K562 (cell line): ENCODE data around the gene PYGM. TPM values are rescaled to one million over a fixed set of nuclear protein-coding genes. Genes with fewer than 3 reads are reported as not detected.

Source experiments
- ATAC-seq: fragments of 200-7000 bp; cut with Tn5 transposase; 3 replicates; pipeline ENCODE4 v1.9.1; 2020; ENCODE audit warnings: moderate library complexity
- BruUV-seq: library from RNA; stranded (reverse); fragments of 400-500 nt; replicated peaks from 2 replicates; lab custom pipeline; 2021; lab: Mats Ljungman, UMichigan
- CTCF ChIA-PET: fragments of 300-600 bp; formaldehyde crosslinking; extraction: SDS; loops from one replicate; lab custom pipeline; 2021; ENCODE audit warnings: low intra/inter-chr PET ratio; lab: Yijun Ruan, JAX
- POLR2A ChIA-PET: fragments of 300-600, 350-650 bp; sonication (Branson Sonifier 250); formaldehyde crosslinking; extraction: SDS; loops from one replicate; lab custom pipeline; 2021; ENCODE audit warnings: antibody characterized with exemption, inconsistent platforms; lab: Yijun Ruan, JAX
- DNase-seq, 4 experiments: peaks; one replicate each; pipeline versions ENCODE4 v3.0.0 to v3.0.0-alpha.2; 2011 to 2018; ENCODE audit warnings: low spot score in 3 of 4, mixed read lengths in 3 of 4; ENCODE audit errors: extremely low read depth in 1 of 4
- FAIRE-seq: peaks from 2 replicates; lab custom pipeline; 2011; peaks lifted over from hg19 to GRCh38; lab: Jason Lieb, UNC
- H2AFZ ChIP-seq: 2 replicates; pipeline ENCODE4 v1.6.0; 2011; ENCODE audit warnings: low read depth, low read length, control low read depth, inconsistent platforms
- H3K27ac ChIP-seq: fragments of 200-600 bp; 3 replicates; pipeline ENCODE4 v1.8.0; 2011; ENCODE audit warnings: low read depth, mild to moderate bottlenecking, control low read depth, inconsistent platforms, low read length, moderate library complexity, mixed read lengths; ENCODE audit errors: extremely low read depth
- H3K27me3 ChIP-seq, 2 experiments: fragments of 300-600 bp in 1 of 2; 2 replicates in 1 of 2; 3 replicates in 1 of 2; pipeline versions ENCODE4 v1.6.0 to v1.8.0; 2011; ENCODE audit warnings: inconsistent platforms in 2 of 2, low read length in 2 of 2, mild to moderate bottlenecking in 1 of 2, mixed read lengths in 1 of 2, moderate library complexity in 1 of 2; ENCODE audit not compliant: control insufficient read depth in 2 of 2, insufficient read depth in 2 of 2
- H3K36me3 ChIP-seq: fragments of 300-600 bp; 3 replicates; pipeline ENCODE4 v1.8.0; 2011; ENCODE audit warnings: mild to moderate bottlenecking, low read length, inconsistent platforms; ENCODE audit not compliant: control insufficient read depth, insufficient read depth
- H3K4me1 ChIP-seq, 2 experiments: fragments of 200-600 bp in 1 of 2; replicated peaks in 1 of 2; 2 replicates in 1 of 2; 3 replicates in 1 of 2; pipeline versions ENCODE4 v1.5.1 to v1.8.0; 2011; ENCODE audit warnings: inconsistent platforms in 2 of 2, low read length in 2 of 2, mild to moderate bottlenecking in 1 of 2, mixed read lengths in 1 of 2, moderate library complexity in 1 of 2; ENCODE audit not compliant: control insufficient read depth in 2 of 2, insufficient read depth in 2 of 2
- H3K4me2 ChIP-seq: 2 replicates; pipeline ENCODE4 v1.6.1; 2011; ENCODE audit warnings: low read length, control low read depth, inconsistent platforms, mixed read lengths; ENCODE audit not compliant: insufficient read depth
- H3K4me3 ChIP-seq: fragments of 200-600 bp; sonication (generic), shearing (Covaris generic); 2 replicates; pipeline ENCODE4 v1.5.1; 2016; ENCODE audit warnings: control low read depth, inconsistent platforms
- H3K79me2 ChIP-seq: fragments of 200-600 bp; 3 replicates; pipeline ENCODE4 v1.8.0; 2011; ENCODE audit warnings: low read length, inconsistent platforms; ENCODE audit not compliant: control insufficient read depth, insufficient read depth
- H3K9ac ChIP-seq, 2 experiments: 2 replicates each; pipeline versions ENCODE4 v1.6.0 to v1.6.1; 2011; ENCODE audit warnings: low read depth in 2 of 2, low read length in 2 of 2, control low read depth in 1 of 2, inconsistent platforms in 1 of 2, mild to moderate bottlenecking in 1 of 2, mixed read lengths in 1 of 2; ENCODE audit not compliant: insufficient read depth in 1 of 2
- H3K9me1 ChIP-seq: one replicate; pipeline ENCODE4 v1.6.0; 2011; ENCODE audit warnings: inconsistent platforms, mild to moderate bottlenecking, low read length, moderate library complexity; ENCODE audit not compliant: control insufficient read depth, insufficient read depth
- H3K9me3 ChIP-seq: replicated peaks from 2 replicates; pipeline ENCODE4 v1.5.1; 2011; ENCODE audit warnings: low read depth, low read length, inconsistent platforms; ENCODE audit not compliant: control insufficient read depth, insufficient read depth
- H4K20me1 ChIP-seq: replicated peaks from 2 replicates; pipeline ENCODE4 v1.6.1; 2011; ENCODE audit warnings: low read length, inconsistent platforms, mixed read lengths; ENCODE audit not compliant: control insufficient read depth, insufficient read depth
- GTF2E2 ChIP-seq: fragments of 200-800 bp; sonication (Bioruptor generic); IDR thresholded peaks from 2 replicates; pipeline ENCODE4 v1.6.1; 2016; ENCODE audit warnings: missing genetic modification characterization, missing compliant biosample characterization
- HMGN3 ChIP-seq: IDR thresholded peaks from 2 replicates; pipeline ENCODE4 v1.6.1; 2011; ENCODE audit warnings: borderline replicate concordance, low read depth, mild to moderate bottlenecking, mixed read lengths, low read length; ENCODE audit not compliant: insufficient read length; ENCODE audit errors: extremely low read depth
- ILF3 ChIP-seq: fragments of 450-650 bp; IDR thresholded peaks from 2 replicates; pipeline ENCODE4 v1.6.1; 2018; ENCODE audit warnings: antibody characterized with exemption, mild to moderate bottlenecking, moderate library complexity, borderline replicate concordance
- NR1H2 ChIP-seq: sonication (generic); formaldehyde crosslinking; IDR thresholded peaks from 2 replicates; pipeline ENCODE4 v1.4.0; 2020; ENCODE audit warnings: mild to moderate bottlenecking, missing genetic modification reagents
- NRF1 ChIP-seq, 2 experiments: fragments of 450-650 bp; IDR thresholded peaks in 1 of 2; conservative IDR thresholded peaks in 1 of 2; 2 replicates each; pipeline ENCODE4 v1.6.1; 2014; ENCODE audit warnings: mild to moderate bottlenecking in 2 of 2
- POLR2A ChIP-seq: fragments of 450-650 bp; conservative IDR thresholded peaks from 2 replicates; pipeline ENCODE4 v1.6.1; 2016
- POLR2G ChIP-seq: fragments of 200-400 bp; formaldehyde crosslinking; IDR thresholded peaks from 2 replicates; pipeline ENCODE4 v1.6.1; 2017; ENCODE audit warnings: low read depth, mild to moderate bottlenecking, antibody characterized with exemption, low read length, moderate library complexity
- POLR3A ChIP-seq: IDR thresholded peaks from 2 replicates; pipeline ENCODE4 v1.6.1; 2011; ENCODE audit warnings: borderline replicate concordance, mild to moderate bottlenecking, moderate library complexity; ENCODE audit not compliant: insufficient read length, insufficient read depth; ENCODE audit errors: extremely low read depth
- RBM22 ChIP-seq: fragments of 200-400 bp; formaldehyde crosslinking; IDR thresholded peaks from 2 replicates; pipeline ENCODE4 v1.6.1; 2018; ENCODE audit warnings: low read length, low read depth; ENCODE audit not compliant: poor library complexity, severe bottlenecking
- RFX5 ChIP-seq: IDR thresholded peaks from 2 replicates; pipeline ENCODE4 v1.6.1; 2011; ENCODE audit warnings: low read depth, mild to moderate bottlenecking, improper control_type of control experiment, low read length
- SAFB2 ChIP-seq: fragments of 200-400 bp; formaldehyde crosslinking; IDR thresholded peaks from 2 replicates; pipeline ENCODE4 v1.6.1; 2018; ENCODE audit warnings: borderline replicate concordance, low read length, low read depth, moderate library complexity; ENCODE audit not compliant: severe bottlenecking
- SIRT6 ChIP-seq: IDR thresholded peaks from one replicate; pipeline ENCODE4 v1.6.1; 2012; ENCODE audit warnings: low read depth, mild to moderate bottlenecking, control low read depth, inconsistent platforms, low read length, moderate library complexity
- XRCC4 ChIP-seq: IDR thresholded peaks from one replicate; pipeline ENCODE4 v1.6.1; 2011; ENCODE audit not compliant: insufficient read depth, insufficient read length; ENCODE audit errors: extremely low read depth
- ZNF12 ChIP-seq: sonication (generic); formaldehyde crosslinking; IDR thresholded peaks from 2 replicates; pipeline ENCODE4 v1.4.0; 2020; ENCODE audit warnings: mild to moderate bottlenecking, missing genetic modification reagents
- ZNF282 ChIP-seq: sonication (generic); formaldehyde crosslinking; IDR thresholded peaks from 2 replicates; pipeline ENCODE4 v1.8.1; 2023; ENCODE audit warnings: missing genetic modification reagents
- WGBS: fragments of 100-300 bp; shearing (Covaris generic); methylation state at CpG from one replicate; pipeline ENCODE4 v1.1.6; 2016; ENCODE audit warnings: low coverage, mixed read lengths; ENCODE audit not compliant: insufficient coverage; ENCODE audit errors: missing lambda C conversion rate; 5-methylcytosine and 5-hydroxymethylcytosine counted together
- in situ Hi-C: fragments of 300-500 bp; cut with MboI; formaldehyde crosslinking; loops from 4 replicates; pipeline ENCODE4 v1.15.0; 2018; ENCODE audit warnings: inconsistent platforms, mixed read lengths
- intact Hi-C: fragments of 100-400 bp; cut with micrococcal nuclease; formaldehyde crosslinking; loops from 2 replicates; pipeline ENCODE4 v1.14.2; 2022
- polyA plus RNA-seq, 8 experiments: library from polyadenylated mRNA; depleted of rRNA in 4 of 8; stranded (reverse) in 5 of 8; unstranded in 3 of 8; fragments of >200 nt; fragmentation: Nextera tagmentation in 2 of 8; fragmentation: Illumina TruSeq in 1 of 8; extraction: Ambion mirVana in 2 of 8; extraction: Trizol in 1 of 8; gene quantifications; 2 replicates each; pipeline versions ENCODE4 v1.2.1 to v1.2.3, GENCODE V29; 2011 to 2014; ENCODE audit warnings: inconsistent platforms in 1 of 8, missing spikeins in 1 of 8
- total RNA-seq, 7 experiments: library from RNA; depleted of rRNA in 6 of 7; stranded (reverse); fragments of >200 nt in 6 of 7; fragmentation: Illumina TruSeq in 2 of 7; extraction: Trizol in 2 of 7; gene quantifications; 2 replicates each; pipeline versions ENCODE4 v1.2.1 to v1.2.3, GENCODE V29; 2011 to 2021; ENCODE audit warnings: low replicate concordance in 1 of 7
- TF ChIP-seq, protein P1 (sequence below): fragments of 200-800 bp; sonication (Bioruptor generic); IDR thresholded peaks from 2 replicates; pipeline ENCODE4 v1.6.1; 2017; ENCODE audit warnings: missing genetic modification characterization, missing compliant biosample characterization
- TF ChIP-seq, protein P2 (sequence below): fragments of 450-650 bp; formaldehyde crosslinking; IDR thresholded peaks from 2 replicates; pipeline ENCODE4 v1.4.0; 2020; ENCODE audit warnings: mild to moderate bottlenecking, mixed read lengths

PYGM gene
- total and polyA plus RNA-seq, 9 of the 15 experiments (the other 6 are each of a cell fraction or from before 2014, with no cell fraction given) = 0.07 to 1.5 (median 0.68) TPM

GRCh38 chr11:64762674-64763525, 3.1 kb upstream of the PYGM start (continued):
- TF ChIP-seq ILF3 (no peak), RFX5 (no peak), SAFB2 (no peak)
- TF ChIP-seq, protein P1, sequence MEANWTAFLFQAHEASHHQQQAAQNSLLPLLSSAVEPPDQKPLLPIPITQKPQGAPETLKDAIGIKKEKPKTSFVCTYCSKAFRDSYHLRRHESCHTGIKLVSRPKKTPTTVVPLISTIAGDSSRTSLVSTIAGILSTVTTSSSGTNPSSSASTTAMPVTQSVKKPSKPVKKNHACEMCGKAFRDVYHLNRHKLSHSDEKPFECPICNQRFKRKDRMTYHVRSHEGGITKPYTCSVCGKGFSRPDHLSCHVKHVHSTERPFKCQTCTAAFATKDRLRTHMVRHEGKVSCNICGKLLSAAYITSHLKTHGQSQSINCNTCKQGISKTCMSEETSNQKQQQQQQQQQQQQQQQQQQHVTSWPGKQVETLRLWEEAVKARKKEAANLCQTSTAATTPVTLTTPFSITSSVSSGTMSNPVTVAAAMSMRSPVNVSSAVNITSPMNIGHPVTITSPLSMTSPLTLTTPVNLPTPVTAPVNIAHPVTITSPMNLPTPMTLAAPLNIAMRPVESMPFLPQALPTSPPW (CRISPR knock-in tag) = no peak
- TF ChIP-seq, all 486 proteins: peak for 9

- Histone ChIP-seq H4K20me1 (peaks cover 29% of the 10 kb centered on the region), H3K4me1 (peaks cover 16 to 68% of the 10 kb centered on the region in 2 experiments), H3K4me2 (no peak overlapping the region), H3K36me3 (peaks cover 53% of the 10 kb centered on the region; the same call in 2 of the 3 replicates), H3K27me3 (no peaks in the 10 kb centered on the region), H2AFZ (no peak overlapping the region), H3K79me2 (peaks cover 5% of the 10 kb centered on the region), H3K9me3 (no peaks in the 10 kb centered on the region), H3K4me3 (no peak overlapping the region), H3K9me1 (peaks cover 6% of the 10 kb centered on the region), H3K9ac (peak overlapping the region in 1 of 2 experiments; percentile 76; a peak in 1 of 4 replicates), H3K27ac (peak overlapping the region; percentile 62; the same call in 2 of the 3 replicates)
- no TSS peak for BruUV-seq
- in situ Hi-C loops = no loop called here
- peak; percentile 12 for ATAC-seq
- 83% methylated on average over 5 of the region's 5 CpGs for WGBS
- FAIRE-seq = peak; percentile 6
- DNase-seq = peak in 1 of 4 experiments; percentile 17
- POLR2A ChIA-PET = interaction anchor here (0.8 to 7.9 kb wide), 6 partner anchors 9 to 21 kb away, joined by 3 to 168 read pairs (median 4); partner anchors contain the start of genes RASGRP2 and SF1
- intact Hi-C loops = no loop called here
- CTCF ChIA-PET = no interaction called here
- TF ChIP-seq XRCC4 (no peak), HMGN3 (no peak), ZNF282 (CRISPR knock-in tag) (no peak), RBM22 (peak; percentile 64), SIRT6 (peak; percentile 47), POLR2G (0 out of 2 replicates have a peak, but pooled peaks have one; percentile 9), NR1H2 (CRISPR knock-in tag) (no peak), POLR3A (no peak), NRF1 (conservative IDR thresholded peaks at IDR 0.05 in 1 of 2, IDR thresholded peaks at IDR 0.05 in 1 of 2) (no peak), ZNF12 (CRISPR knock-in tag) (no peak), POLR2A (peak; percentile 74), GTF2E2 (tag) (no peak)
- TF ChIP-seq, protein P2, sequence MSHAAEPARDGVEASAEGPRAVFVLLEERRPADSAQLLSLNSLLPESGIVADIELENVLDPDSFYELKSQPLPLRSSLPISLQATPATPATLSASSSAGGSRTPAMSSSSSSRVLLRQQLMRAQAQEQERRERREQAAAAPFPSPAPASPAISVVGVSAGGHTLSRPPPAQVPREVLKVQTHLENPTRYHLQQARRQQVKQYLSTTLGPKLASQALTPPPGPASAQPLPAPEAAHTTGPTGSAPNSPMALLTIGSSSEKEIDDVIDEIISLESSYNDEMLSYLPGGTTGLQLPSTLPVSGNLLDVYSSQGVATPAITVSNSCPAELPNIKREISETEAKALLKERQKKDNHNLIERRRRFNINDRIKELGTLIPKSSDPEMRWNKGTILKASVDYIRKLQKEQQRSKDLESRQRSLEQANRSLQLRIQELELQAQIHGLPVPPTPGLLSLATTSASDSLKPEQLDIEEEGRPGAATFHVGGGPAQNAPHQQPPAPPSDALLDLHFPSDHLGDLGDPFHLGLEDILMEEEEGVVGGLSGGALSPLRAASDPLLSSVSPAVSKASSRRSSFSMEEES (CRISPR knock-in tag) = no peak
Observed at GRCh38 chr11:64762277-64762673, 2.5 kb upstream of the PYGM start.
